ENCODE data around the gene CFAP20DC.
"Not testable (repeated sequence)": the region's sequence is repeated elsewhere in the genome, so short reads cannot be mapped to it uniquely, and the experiment has no call there.

CFAP20DC gene

DNA sequence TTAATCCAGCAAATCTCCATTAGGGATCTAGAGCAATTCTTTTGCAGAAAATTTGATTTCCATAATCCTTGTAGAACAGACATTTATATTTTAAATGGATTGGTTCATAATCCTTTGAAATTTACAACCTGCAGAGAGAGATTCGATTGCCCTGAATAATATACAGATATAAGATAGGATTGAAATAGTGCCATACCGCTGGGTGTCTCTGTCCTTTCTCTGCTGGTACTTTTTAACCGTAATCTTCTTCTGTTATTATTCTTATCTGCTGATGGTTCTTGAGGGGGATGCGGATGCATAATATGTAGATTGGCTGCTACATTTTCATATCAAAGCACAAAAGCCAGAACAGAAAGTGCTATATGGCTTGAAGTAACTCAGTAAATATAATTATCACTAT lies 182.2 kb downstream of the CFAP20DC start:
- DNase-seq (ENCODE audit: low read depth) = no peak

GRCh38 chr3:58866079-58866478 lies 183.7 kb downstream of the CFAP20DC start:
- no peak for DNase-seq (ENCODE audit: low read depth)

- no peak for DNase-seq (ENCODE audit: low read depth)
These were observed 185.3 kb downstream of the CFAP20DC start for GRCh38 chr3:58864480-58864879.

GRCh38 chr3:58863206-58863605 lies 186.6 kb downstream of the CFAP20DC start:
- no peak for DNase-seq (ENCODE audit: low read depth)

GRCh38 chr3:58861551-58861950 lies 188.3 kb downstream of the CFAP20DC start:
- no peak for DNase-seq (ENCODE audit: low read depth)

DNA sequence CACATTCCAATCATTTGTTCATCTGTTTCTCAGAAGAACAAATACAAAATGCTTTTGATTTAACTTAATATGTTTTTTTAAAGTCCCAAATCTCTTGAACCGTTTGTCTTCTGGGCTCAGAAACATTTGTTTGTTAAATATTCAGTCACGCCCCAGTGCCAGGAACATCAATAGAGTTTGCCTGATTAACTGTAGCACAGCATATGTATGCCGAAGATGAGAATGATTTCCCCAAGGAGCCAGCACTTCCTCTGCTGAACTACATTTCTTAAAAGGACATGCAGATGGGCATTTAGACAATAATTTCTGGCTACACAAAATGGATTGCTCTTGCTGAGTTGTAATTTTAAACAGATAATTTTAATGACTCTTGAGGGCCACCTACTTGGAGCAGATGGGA lies 191.7 kb downstream of the CFAP20DC start:
- no peak for DNase-seq (ENCODE audit: low read depth)

DNA sequence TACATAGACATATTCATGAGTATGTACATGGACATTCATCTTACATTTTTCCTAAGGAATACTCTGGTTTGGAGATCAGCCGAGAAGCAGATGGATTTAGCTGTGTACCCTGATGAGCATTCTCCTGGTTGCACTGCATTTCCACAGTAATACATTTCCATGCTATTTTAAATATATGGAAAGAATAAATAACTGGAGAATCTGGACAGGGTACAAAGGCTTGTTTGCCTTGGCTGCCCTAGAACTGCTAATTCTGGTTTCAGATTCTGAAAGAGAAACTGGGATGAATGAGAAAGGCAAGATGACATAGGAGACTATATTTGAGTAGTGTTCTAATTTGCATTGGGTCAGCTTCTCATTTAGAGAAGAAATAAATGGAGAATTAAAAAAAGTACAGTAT lies 192.4 kb downstream of the CFAP20DC start:
- no peak for DNase-seq (ENCODE audit: low read depth)

DNA sequence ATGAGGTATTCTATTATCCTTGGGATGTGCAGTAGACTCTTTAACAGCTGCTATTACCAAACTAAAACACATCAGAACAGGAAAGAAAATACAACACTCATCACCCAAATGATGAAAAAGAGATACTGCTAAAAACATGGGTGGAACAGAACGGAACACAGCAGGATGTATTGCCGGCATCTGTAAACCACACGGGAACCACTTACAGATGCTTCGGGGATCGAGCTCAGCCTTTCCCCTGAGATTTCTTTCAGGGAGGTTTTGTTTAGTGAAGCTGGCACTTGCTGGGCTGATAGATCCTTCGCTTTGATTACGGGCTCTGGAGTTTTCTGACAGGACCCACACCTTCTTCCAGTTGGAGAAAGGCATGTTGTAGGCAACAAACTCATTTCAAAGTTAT lies 201.0 kb downstream of the CFAP20DC start:
- no peak for DNase-seq (ENCODE audit: low read depth)

DNA sequence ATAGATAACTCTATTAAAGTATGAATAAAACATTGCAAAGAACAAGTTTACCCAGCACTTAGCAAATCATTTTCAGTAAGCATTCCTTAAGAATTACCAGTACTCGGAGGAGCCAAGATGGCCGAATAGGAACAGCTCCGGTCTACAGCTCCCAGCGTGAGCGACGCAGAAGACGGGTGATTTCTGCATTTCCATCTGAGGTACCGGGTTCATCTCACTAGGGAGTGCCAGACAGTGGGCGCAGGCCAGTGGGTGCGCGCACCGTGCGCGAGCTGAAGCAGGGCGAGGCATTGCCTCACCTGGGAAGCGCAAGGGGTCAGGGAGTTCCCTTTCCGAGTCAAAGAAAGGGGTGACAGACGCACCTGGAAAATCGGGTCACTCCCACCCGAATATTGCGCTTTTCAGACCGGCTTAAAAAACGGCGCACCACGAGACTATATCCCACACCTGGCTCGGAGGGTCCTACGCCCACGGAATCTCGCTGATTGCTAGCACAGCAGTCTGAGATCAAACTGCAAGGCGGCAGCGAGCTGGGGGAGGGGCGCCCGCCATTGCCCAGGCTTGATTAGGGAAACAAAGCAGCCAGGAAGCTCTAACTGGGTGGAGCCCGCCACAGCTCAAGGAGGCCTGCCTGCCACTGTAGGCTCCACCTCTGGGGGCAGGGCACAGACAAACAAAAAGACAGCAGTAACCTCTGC lies 207.6 kb downstream of the CFAP20DC start:
- DNase-seq (ENCODE audit: low read depth) = not testable (repeated sequence)

DNA sequence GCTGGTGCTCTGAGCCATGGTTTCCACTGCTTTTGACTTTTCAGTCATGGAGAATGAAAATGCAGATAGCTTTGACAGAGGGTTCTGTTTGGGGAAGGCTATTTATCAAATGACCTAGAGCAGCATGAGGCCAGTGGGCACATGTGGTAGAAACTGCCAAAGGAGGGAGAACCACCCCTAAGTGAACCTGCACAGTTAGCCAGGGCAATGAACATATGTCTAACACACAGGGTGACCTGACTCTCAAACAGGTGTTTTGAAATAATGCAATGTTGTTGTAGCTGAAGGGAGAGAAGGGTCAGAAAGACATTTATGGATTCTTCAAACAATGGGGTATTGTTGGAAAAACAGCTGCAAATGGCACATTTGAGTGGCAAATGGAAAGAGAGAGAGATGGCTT lies 208.9 kb downstream of the CFAP20DC start:
- no peak for DNase-seq (ENCODE audit: low read depth)

- no peak for DNase-seq (ENCODE audit: low read depth)
These were observed 209.9 kb downstream of the CFAP20DC start for GRCh38 chr3:58839964-58840363.

GRCh38 chr3:58839187-58839586 lies 210.6 kb downstream of the CFAP20DC start:
- DNase-seq (ENCODE audit: low read depth) = no peak

GRCh38 chr3:58837856-58838255 lies 212.0 kb downstream of the CFAP20DC start:
- no peak for DNase-seq (ENCODE audit: low read depth)

DNA sequence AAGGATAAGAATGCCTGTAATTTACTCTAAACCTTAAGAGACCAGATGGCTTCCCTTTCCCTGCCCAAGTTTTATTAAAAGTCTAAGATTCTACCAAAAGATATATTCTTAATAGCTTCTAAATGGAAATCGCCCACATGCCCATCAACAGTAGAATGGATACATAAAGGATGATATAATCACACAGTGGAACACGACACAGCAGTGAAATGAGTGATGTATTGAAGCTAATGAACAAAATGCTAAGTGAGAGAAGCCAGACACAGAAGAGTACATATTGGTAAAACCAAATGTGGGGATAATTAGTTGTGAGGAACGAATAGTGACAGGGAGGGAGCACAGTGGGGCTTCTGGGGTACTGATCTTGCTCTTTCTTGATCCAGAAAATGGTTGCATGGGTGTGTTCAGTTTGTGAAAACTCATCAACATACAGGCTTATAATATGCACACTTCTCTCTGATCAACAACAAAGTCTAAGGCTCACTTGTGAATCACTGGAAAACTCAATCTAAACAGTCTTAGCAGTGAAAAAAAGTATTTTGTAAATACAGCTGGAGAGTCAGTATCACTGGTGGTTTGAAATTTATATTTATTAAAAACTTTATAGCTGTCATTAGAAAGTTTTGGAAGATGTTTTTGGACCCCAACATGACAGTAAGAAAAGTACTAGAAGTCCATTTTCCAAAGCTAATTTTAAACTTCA lies 212.5 kb downstream of the CFAP20DC start:
- no peak for DNase-seq (ENCODE audit: low read depth)

DNA sequence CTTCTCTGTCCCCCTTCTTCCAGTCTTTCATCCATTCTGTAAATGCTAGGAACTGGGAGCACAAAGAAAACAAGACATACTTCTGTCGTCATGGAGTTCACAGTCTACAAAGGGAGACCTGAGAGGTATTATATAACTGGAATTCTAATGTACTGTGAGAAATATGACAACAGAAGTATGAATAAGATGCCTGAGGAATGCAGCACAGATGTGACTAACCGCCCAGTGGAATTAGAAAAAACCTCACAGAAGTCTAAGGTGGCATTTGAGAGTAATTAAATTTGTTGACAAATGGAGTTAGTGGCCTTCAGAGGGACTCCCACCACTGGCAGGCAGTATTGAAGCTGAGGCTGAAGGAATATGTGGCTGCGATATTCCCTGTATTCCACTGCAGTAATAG lies 214.7 kb downstream of the CFAP20DC start:
- peak; percentile 25 for DNase-seq (ENCODE audit: low read depth)

DNA sequence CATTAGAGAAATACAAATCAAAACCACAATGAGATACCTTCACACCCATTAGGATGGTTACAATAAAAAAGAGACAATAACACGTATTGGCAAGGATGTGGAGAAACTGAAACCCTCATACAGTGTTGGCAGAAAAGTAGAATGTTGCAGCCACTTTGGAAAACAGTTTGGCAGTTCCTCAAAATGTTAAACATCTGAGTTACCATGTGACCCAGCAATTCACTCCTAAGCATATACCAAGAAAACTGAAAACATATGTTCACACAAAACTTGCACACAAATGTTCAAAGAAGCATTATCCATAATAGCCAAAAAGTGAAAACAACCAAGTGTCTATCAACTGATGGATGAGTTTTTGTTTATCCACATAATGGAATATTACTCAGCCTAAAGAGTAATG lies 216.3 kb downstream of the CFAP20DC start:
- no peak for DNase-seq (ENCODE audit: low read depth)

DNA sequence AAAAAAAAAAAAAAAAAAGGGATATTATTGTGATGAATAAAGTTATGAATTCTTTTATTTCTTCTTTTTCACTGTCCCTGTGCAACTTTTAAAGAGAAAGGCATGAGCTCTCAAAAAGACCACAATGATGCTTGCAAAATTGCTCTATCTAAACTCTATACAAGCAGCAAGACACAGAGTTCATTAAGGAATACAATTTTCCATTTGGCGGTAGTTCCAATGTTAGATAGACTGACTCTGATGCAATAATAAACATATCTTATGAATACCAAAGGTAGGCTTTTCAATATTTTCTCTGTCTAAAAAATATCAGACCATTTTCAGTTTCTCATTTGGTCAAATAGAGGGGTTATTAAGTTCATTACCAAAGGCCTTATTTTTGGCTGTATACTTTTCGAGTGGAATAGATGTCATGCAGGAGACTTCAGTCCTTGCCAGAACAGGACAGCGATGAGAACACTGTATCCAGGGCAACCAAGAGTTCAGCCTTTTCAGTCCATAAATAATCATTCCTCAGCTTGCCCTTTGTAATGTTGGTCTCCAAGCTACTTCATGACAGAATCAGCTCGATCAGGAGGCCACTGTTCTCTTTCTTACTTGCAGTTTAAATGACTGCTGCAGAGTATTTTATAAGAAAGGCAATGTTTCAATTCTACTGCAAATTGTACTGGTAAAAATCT lies 220.4 kb downstream of the CFAP20DC start:
- DNase-seq (ENCODE audit: low read depth) = no peak

DNA sequence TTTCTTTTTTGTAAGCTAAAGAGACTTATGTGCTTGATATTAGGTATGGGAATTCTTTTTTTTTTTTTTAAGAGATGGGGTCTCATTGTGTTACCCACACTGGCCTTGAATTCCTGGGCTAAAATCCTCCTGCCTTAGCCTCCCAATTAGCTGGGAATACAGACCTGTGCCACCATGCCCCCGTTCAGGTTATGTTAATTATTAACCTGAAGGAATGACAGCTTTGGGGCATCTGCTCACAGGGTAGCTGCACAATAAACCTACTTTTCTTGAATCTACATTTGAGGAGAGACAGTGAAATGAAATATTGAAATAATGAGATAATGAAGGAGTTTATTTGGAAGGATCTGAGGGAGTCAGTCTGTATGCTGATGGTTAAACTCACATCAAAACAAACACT lies 225.0 kb downstream of the CFAP20DC start:
- DNase-seq (ENCODE audit: low read depth) = no peak

GRCh38 chr3:58824285-58824684 lies 225.5 kb downstream of the CFAP20DC start:
- DNase-seq (ENCODE audit: low read depth) = peak; percentile 51

GRCh38 chr3:58806551-58807244 lies 243.1 kb downstream of the CFAP20DC start:
- DNase-seq (ENCODE audit: low read depth) = not testable (repeated sequence)

GRCh38 chr3:58804914-58805313 lies 244.9 kb downstream of the CFAP20DC start:
- no peak for DNase-seq (ENCODE audit: low read depth)

DNA sequence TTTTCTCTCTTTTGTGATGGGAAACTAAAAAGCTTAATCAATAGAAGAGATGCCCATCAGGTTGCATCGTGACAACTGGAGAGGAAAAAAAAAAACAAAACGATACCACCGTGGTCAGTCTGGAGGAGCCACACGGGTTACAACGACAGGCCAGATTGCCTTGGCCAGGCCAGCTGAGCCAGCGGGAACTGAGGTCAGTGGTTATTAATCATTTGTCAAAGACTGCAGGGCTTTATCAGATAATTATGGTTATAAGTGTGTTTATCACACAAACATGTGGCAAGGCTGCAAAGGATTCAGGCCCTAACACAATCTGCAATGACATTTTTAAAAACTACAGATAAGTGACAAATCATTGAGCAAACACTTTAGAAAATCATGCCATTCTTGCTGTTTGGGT lies 248.3 kb downstream of the CFAP20DC start:
- DNase-seq (ENCODE audit: low read depth) = no peak

GRCh38 chr3:58800940-58801339 lies 248.9 kb downstream of the CFAP20DC start:
- DNase-seq (ENCODE audit: low read depth) = no peak

All from amniotic epithelial cell (primary cell).